ENCODE data around the gene NECAB2. TPM values are rescaled to one million over a fixed set of nuclear protein-coding genes. Genes with fewer than 3 reads are reported as not detected.

NECAB2 gene
- polyA plus RNA-seq, 2 of the 4 experiments (the other 2 are of a cell fraction): 1.1 to 1.4 TPM

- ChIA-PET POLR2A (no interaction called here), CTCF (interaction anchor here (1.0 to 17.0 kb wide), 4 partner anchors 11 to 128 kb away, joined by 4 to 175 read pairs (median 32); no protein-coding TSS in a partner anchor)
- no peak for TF ChIP-seq NPAS2 (CRISPR knock-in tag; IDR thresholded peaks at IDR 0.05; ENCODE audit: borderline replicate concordance)
- TF ChIP-seq MAX (IDR thresholded peaks at IDR 0.05): no peak
- TF ChIP-seq JUNB (IDR thresholded peaks at IDR 0.05): no peak
- no peak for TF ChIP-seq ATOH8 (CRISPR knock-in tag; IDR thresholded peaks at IDR 0.05; ENCODE audit: low read depth)
- no peak for TF ChIP-seq PBX3 (IDR thresholded peaks at IDR 0.05)
- no peak for TF ChIP-seq POLR2AphosphoS2 (conservative IDR thresholded peaks at IDR 0.05; ENCODE audit: low read length)
- no peak for TF ChIP-seq JUN (IDR thresholded peaks at IDR 0.05)
- no peak for TF ChIP-seq EHF (CRISPR knock-in tag; IDR thresholded peaks at IDR 0.05)
- TF ChIP-seq ZC3H11A (IDR thresholded peaks at IDR 0.05): no peak
- no peak for TF ChIP-seq ELK1 (IDR thresholded peaks at IDR 0.05; ENCODE audit: low read depth, low read length)
- TF ChIP-seq BCL3 (IDR thresholded peaks at IDR 0.05): no peak
- TF ChIP-seq FOSL2 (IDR thresholded peaks at IDR 0.05): no peak
- no peak for TF ChIP-seq FOSL2 (CRISPR knock-in tag; IDR thresholded peaks at IDR 0.05)
- no peak for TF ChIP-seq CHD4 (IDR thresholded peaks at IDR 0.05; ENCODE audit: borderline replicate concordance)
- no peak for TF ChIP-seq GATA3 (IDR thresholded peaks at IDR 0.05; ENCODE audit: borderline replicate concordance)
- FAIRE-seq: no peak
- H3K4me1 ChIP-seq: no peaks in the 10 kb centered on the region
- no peak overlapping the region for H3K4me2 ChIP-seq
- H3K4me3 ChIP-seq: no peak overlapping the region
- no peak for DNase-seq (ENCODE audit: low read depth in 1 of 2, low spot score in 1 of 2)
- no peaks in the 10 kb centered on the region for H3K9me3 ChIP-seq
- H3K27ac ChIP-seq: no peak overlapping the region
- WGBS (ENCODE audit: missing lambda C conversion rate): 82% methylated on average over 18 of the region's 18 CpGs
- ATAC-seq: no peak
These were observed 29.8 kb upstream of the NECAB2 start for GRCh38 chr16:83937922-83938885.

GRCh38 chr16:83939266-83939855 lies 28.7 kb upstream of the NECAB2 start:
- CTCF ChIA-PET: interaction anchor here (0.7 to 5.1 kb wide), 4 partner anchors 12 to 127 kb away, joined by 4 to 54 read pairs (median 12); no protein-coding TSS in a partner anchor
- POLR2A ChIA-PET: no interaction called here
- FAIRE-seq: no peak

More at GRCh38 chr16:83939266-83939855, 28.7 kb upstream of the NECAB2 start:
- WGBS (ENCODE audit: missing lambda C conversion rate): 87% methylated on average over 12 of the region's 12 CpGs
- H3K9me3 ChIP-seq: no peaks in the 10 kb centered on the region
- DNase-seq (ENCODE audit: low read depth in 1 of 2, low spot score in 1 of 2) (no peak), ATAC-seq (no peak)
- H3K27ac ChIP-seq: no peak overlapping the region
- TF ChIP-seq EP300 (IDR thresholded peaks at IDR 0.05) (no peak), HMGXB4 (CRISPR knock-in tag; IDR thresholded peaks at IDR 0.05; ENCODE audit: borderline replicate concordance) (no peak), MYC (IDR thresholded peaks at IDR 0.05; ENCODE audit: borderline replicate concordance, low read length) (no peak)
- peaks cover 3% of the 10 kb centered on the region; the same call in 1 of the 3 replicates for H3K4me1 ChIP-seq
- H3K4me3 ChIP-seq: no peak overlapping the region
- no peak overlapping the region for H3K4me2 ChIP-seq

Data from A549 (cell line).